ENCODE measurements around the gene CHAD.

GRCh38 chr17:50447870-50448595 is 20.6 kb downstream of the CHAD start:
- TF ChIP-seq RFX5 (IDR thresholded peaks at IDR 0.05; ENCODE audit: low read depth, low read length) (no peak), CHD1 (IDR thresholded peaks at IDR 0.05; ENCODE audit: low read depth, low read length) (no peak), RCOR1 (IDR thresholded peaks at IDR 0.05; ENCODE audit: insufficient replicate concordance, low read length) (no peak), MAFK (IDR thresholded peaks at IDR 0.05; ENCODE audit: low read depth, low read length) (no peak), RAD21 (IDR thresholded peaks at IDR 0.05; ENCODE audit: low read length) (no peak), POLR2A (IDR thresholded peaks at IDR 0.05; ENCODE audit: low read depth, low read length) (no peak), CEBPB (IDR thresholded peaks at IDR 0.05; ENCODE audit: low read depth, low read length) (no peak), USF2 (IDR thresholded peaks at IDR 0.05; ENCODE audit: low read depth, low read length) (no peak), NFE2L2 (IDR thresholded peaks at IDR 0.05; ENCODE audit: low read depth, low read length) (no peak), FOS (IDR thresholded peaks at IDR 0.05; ENCODE audit: low read depth, low read length) (no peak), MAZ (IDR thresholded peaks at IDR 0.05; ENCODE audit: borderline replicate concordance, low read depth, low read length) (no peak), SMC3 (IDR thresholded peaks at IDR 0.05; ENCODE audit: low read depth, low read length) (no peak), MXI1 (IDR thresholded peaks at IDR 0.05; ENCODE audit: borderline replicate concordance, low read depth, low read length) (no peak)
- TF ChIP-seq, protein P1, sequence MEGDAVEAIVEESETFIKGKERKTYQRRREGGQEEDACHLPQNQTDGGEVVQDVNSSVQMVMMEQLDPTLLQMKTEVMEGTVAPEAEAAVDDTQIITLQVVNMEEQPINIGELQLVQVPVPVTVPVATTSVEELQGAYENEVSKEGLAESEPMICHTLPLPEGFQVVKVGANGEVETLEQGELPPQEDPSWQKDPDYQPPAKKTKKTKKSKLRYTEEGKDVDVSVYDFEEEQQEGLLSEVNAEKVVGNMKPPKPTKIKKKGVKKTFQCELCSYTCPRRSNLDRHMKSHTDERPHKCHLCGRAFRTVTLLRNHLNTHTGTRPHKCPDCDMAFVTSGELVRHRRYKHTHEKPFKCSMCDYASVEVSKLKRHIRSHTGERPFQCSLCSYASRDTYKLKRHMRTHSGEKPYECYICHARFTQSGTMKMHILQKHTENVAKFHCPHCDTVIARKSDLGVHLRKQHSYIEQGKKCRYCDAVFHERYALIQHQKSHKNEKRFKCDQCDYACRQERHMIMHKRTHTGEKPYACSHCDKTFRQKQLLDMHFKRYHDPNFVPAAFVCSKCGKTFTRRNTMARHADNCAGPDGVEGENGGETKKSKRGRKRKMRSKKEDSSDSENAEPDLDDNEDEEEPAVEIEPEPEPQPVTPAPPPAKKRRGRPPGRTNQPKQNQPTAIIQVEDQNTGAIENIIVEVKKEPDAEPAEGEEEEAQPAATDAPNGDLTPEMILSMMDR (conservative IDR thresholded peaks at IDR 0.05; ENCODE audit: low read depth, low read length) = no peak
